ENCODE data around the gene LATS2. TPM values are rescaled to one million over a fixed set of nuclear protein-coding genes. Genes with fewer than 3 reads are reported as not detected.

Gene LATS2
- total and polyA plus RNA-seq, 8 donors = 3.4 to 21.4 (median 7.7) TPM

DNA sequence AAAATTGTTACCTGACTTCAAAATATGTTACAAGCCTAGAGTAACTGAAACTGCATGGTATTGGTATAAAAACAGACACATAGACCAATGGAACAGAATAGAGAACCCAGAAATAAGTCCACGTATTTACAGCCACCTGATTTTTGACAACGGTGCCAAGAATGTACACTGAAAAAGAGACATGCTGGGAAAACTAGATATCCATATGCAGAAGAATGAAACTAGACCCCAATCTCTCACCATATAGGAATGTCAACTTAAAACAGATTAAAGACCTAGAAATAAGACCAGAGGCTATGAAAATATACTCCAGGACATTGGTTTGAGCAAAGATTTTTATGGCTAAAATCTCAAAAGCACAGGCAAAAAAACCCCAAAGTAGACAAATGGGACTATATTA is 76.5 kb downstream of the LATS2 start:
- intact Hi-C loops (cut with DNase I; ENCODE audit: low total_unique reads) = no loop called here
- 85 to 94% (median 91%) methylated on average over 2 of the region's 2 CpGs for WGBS, 5 donors
- DNase-seq = no peak
- H3K27me3 ChIP-seq = no peaks in the 10 kb centered on the region
- H3K36me3 ChIP-seq = peaks cover 56 to 94% (median 81%) of the 10 kb centered on the region in 4 donors
- no peak for TF ChIP-seq EP300 (IDR thresholded peaks at IDR 0.05)
- TF ChIP-seq POLR2A (IDR thresholded peaks at IDR 0.05) = no peak
- TF ChIP-seq, protein P1, sequence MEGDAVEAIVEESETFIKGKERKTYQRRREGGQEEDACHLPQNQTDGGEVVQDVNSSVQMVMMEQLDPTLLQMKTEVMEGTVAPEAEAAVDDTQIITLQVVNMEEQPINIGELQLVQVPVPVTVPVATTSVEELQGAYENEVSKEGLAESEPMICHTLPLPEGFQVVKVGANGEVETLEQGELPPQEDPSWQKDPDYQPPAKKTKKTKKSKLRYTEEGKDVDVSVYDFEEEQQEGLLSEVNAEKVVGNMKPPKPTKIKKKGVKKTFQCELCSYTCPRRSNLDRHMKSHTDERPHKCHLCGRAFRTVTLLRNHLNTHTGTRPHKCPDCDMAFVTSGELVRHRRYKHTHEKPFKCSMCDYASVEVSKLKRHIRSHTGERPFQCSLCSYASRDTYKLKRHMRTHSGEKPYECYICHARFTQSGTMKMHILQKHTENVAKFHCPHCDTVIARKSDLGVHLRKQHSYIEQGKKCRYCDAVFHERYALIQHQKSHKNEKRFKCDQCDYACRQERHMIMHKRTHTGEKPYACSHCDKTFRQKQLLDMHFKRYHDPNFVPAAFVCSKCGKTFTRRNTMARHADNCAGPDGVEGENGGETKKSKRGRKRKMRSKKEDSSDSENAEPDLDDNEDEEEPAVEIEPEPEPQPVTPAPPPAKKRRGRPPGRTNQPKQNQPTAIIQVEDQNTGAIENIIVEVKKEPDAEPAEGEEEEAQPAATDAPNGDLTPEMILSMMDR (IDR thresholded peaks at IDR 0.05) = no peak
- no peak for TF ChIP-seq POLR2AphosphoS5 (IDR thresholded peaks at IDR 0.05)
- H3K27ac ChIP-seq = no peak overlapping the region
- no peaks in the 10 kb centered on the region for H3K9me3 ChIP-seq
- no peak overlapping the region for H3K4me3 ChIP-seq
- no peaks in the 10 kb centered on the region for H3K4me1 ChIP-seq

DNA sequence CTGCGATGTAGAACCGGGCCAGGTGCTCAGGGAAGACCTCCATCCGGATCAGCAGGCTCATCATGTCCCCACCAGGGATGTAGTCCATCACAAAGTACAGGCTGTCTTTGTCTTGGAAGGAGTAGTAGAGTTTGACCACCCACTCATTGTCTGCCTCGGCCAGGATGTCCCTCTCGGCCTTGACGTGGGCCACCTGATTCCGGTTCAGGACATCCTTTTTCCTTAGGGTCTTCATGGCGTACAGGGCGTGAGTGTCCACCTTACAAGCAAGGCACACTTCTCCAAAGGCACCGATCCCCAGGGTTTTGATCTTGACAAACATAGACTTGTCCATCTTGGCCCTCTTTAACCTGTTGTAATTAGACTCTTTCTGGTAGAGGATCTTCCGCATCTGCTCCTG is 78.0 kb downstream of the LATS2 start:
- Histone ChIP-seq H3K27ac (no peak overlapping the region), H3K4me3 (no peak overlapping the region), H3K27me3 (no peaks in the 10 kb centered on the region), H3K4me1 (no peaks in the 10 kb centered on the region), H3K9me3 (no peaks in the 10 kb centered on the region), H3K36me3 (peaks cover 55 to 94% (median 81%) of the 10 kb centered on the region in 4 donors)
- TF ChIP-seq, protein P1 (IDR thresholded peaks at IDR 0.05) = no peak
- TF ChIP-seq POLR2AphosphoS5 (IDR thresholded peaks at IDR 0.05) (no peak), POLR2A (IDR thresholded peaks at IDR 0.05) (no peak), EP300 (IDR thresholded peaks at IDR 0.05) (no peak)
- intact Hi-C loops (cut with DNase I; ENCODE audit: low total_unique reads) = no loop called here
- WGBS, 5 donors = 93 to 98% (median 96%) methylated on average over 11 of the region's 11 CpGs
- no peak for DNase-seq

DNA sequence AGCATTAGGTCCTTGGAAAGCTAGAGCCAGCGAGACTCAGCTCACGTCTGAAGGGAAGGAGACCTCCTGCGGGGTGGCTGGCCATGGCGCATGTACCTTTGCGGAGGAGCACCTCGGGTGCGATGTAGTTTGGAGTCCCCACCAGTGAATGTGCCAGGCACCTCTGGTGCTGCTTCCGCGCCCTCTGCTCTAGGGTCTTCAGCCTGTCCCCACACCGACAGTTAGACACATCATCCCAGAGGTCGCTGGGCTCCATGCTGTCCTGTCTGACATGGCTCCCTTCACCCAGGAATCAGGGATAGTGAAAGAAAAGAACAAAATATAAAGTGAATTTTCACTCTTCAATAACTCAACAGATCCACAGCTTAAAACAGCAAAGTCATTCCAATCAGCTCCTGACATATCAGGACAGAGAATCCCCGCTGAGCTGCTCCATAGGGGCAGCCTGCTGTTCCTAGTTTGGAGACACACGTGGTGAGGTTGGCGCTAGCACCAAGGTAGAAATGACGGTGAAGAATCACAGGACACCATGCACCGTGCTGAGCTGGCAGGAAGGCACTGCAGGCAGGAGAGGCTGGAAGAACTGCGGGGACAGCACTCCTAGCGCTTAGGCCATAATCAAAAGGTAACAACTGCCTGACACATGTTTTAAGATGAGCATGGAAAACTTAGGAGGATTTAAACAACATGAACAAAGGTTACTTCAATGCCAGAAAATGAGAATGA is 79.9 kb downstream of the LATS2 start:
- no peaks in the 10 kb centered on the region for H3K27me3 ChIP-seq
- DNase-seq = no peak
- H3K36me3 ChIP-seq = peaks cover 47 to 95% (median 80%) of the 10 kb centered on the region in 4 donors
- no peaks in the 10 kb centered on the region for H3K4me1 ChIP-seq
- 82 to 94% (median 93%) methylated on average over 13 to 18 of the region's 18 CpGs for WGBS, 5 donors
- TF ChIP-seq, protein P1 (IDR thresholded peaks at IDR 0.05) = no peak
- no peak for TF ChIP-seq POLR2A (IDR thresholded peaks at IDR 0.05)
- TF ChIP-seq POLR2AphosphoS5 (IDR thresholded peaks at IDR 0.05) = no peak
- TF ChIP-seq EP300 (IDR thresholded peaks at IDR 0.05) = no peak
- no peaks in the 10 kb centered on the region for H3K9me3 ChIP-seq
- H3K27ac ChIP-seq = no peak overlapping the region
- H3K4me3 ChIP-seq = no peak overlapping the region
- intact Hi-C loops (cut with DNase I; ENCODE audit: low total_unique reads) = no loop called here

DNA sequence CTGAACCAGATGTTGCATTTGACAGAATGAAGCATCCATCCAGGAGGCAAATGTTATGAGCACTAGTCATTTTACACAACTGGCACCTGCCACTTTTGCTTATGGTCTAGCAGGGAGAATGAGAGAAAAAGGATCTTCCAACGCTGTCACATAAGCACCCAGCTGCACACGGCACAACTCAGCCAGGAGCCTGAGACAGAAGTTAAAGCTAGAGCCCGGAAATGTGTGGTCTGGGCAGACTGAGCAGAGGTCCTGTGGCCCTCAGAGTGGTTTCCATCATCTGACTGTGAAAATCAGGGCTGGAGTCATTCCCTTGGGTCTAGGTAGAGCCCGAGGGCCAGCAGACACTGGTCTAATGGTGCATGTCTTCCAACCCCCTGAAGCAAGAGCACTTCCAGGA is 80.5 kb downstream of the LATS2 start:
- TF ChIP-seq POLR2A (IDR thresholded peaks at IDR 0.05) (no peak), POLR2AphosphoS5 (IDR thresholded peaks at IDR 0.05) (no peak), EP300 (IDR thresholded peaks at IDR 0.05) (no peak)
- TF ChIP-seq, protein P1 (IDR thresholded peaks at IDR 0.05) = no peak
- Histone ChIP-seq H3K27me3 (no peaks in the 10 kb centered on the region), H3K4me3 (no peak overlapping the region), H3K36me3 (peaks cover 47 to 95% (median 84%) of the 10 kb centered on the region in 4 donors), H3K4me1 (no peaks in the 10 kb centered on the region), H3K9me3 (no peaks in the 10 kb centered on the region), H3K27ac (no peak overlapping the region)
- DNase-seq = no peak
- 82 to 100% (median 91%) methylated on average over 4 of the region's 4 CpGs for WGBS, 5 donors
- intact Hi-C loops (cut with DNase I; ENCODE audit: low total_unique reads) = no loop called here
